KBM-7 (cell line): ENCODE results near the gene SATB1.

Source experiments
- DNase-seq: peaks from one replicate; pipeline ENCODE4 v3.0.0-alpha.2; 2015
- in situ Hi-C: fragments of 300-500 bp; cut with MboI; formaldehyde crosslinking; loops from 2 replicates; pipeline ENCODE4 v1.14.3; 2020; ENCODE audit warnings: low sequenced_read_pairs, low pct_unique_long_range_greater_than_20kb, mixed read lengths

SATB1 gene

DNA sequence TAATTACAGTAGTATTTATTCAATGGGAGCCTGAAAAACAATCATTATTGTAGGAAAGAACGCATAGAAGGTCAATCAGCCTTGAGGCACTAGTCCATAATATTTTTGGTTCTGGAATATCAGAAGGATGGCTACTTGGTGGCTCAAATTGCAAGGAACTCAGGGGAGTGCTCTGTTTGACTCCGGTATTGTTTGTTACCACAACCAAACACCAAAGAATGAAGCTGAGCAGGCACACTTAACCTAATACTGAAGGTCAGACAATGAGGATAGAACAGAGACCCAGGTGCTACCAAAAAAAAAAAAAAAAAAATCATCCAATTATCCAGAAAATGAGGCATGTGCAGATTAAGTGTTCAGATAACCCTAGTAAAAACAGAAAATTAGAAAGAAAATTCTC is 11.1 kb upstream of the SATB1 start:
- in situ Hi-C loops, result loop anchor here (25.0 kb wide), 1 partner anchor 326 kb away; no protein-coding TSS in a partner anchor
- DNase-seq, result no peak

GRCh38 chr3:18434711-18435110 is 9.6 kb upstream of the SATB1 start:
- in situ Hi-C loops, result loop anchor here (25.0 kb wide), 1 partner anchor 328 kb away; no protein-coding TSS in a partner anchor
- DNase-seq, result no peak

- DNase-seq, result no peak
- in situ Hi-C loops, result loop anchor here (25.0 kb wide), 1 partner anchor 330 kb away; no protein-coding TSS in a partner anchor
Observed at GRCh38 chr3:18432752-18433151, 7.6 kb upstream of the SATB1 start.

GRCh38 chr3:18431266-18431665 is 6.1 kb upstream of the SATB1 start:
- in situ Hi-C loops, result loop anchor here (25.0 kb wide), 1 partner anchor 331 kb away; no protein-coding TSS in a partner anchor
- DNase-seq, result no peak

GRCh38 chr3:18428991-18429745 is 4.0 kb upstream of the SATB1 start:
- in situ Hi-C loops, result loop anchor here (25.0 kb wide), 1 partner anchor 333 kb away; no protein-coding TSS in a partner anchor
- DNase-seq, result no peak

GRCh38 chr3:18428036-18428435 is 2.9 kb upstream of the SATB1 start:
- DNase-seq, result no peak
- in situ Hi-C loops, result loop anchor here (25.0 kb wide), 1 partner anchor 334 kb away; no protein-coding TSS in a partner anchor

- no peak for DNase-seq
- in situ Hi-C loops, result loop anchor here (25.0 kb wide), 1 partner anchor 336 kb away; no protein-coding TSS in a partner anchor
Observed at GRCh38 chr3:18426597-18427193, 1.6 kb upstream of the SATB1 start.

DNA sequence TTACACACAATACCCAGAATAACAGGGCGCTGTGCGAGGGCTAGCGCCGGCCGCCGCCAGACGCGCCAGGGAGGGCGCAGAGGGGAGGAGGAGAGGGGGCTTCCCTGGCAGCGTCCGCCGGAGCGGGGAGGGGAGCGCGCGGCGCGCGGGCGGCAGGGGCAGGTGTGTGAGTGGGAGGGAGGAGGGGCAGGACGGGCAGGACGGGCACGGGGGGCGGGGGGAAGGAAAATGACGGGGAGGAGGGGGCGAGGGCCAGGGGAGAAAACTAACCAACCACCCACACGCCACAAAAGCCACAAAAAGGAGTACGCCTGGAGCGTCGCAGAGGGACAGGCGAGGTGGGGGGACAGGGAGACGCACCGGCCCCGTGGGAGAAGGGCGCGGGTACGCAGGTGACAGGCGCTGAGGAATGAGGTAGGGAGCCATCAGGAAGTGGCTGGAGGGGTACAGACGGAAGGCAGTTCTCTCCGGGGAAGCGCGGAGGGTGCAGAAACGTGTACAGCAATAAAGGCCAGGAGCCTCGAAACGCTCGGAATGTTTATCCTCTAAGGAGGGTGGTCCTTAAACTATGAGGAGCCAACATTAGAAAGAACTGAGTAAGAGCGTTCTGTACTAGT is 610 bp upstream of the SATB1 start:
- DNase-seq, result peak; percentile 86
- in situ Hi-C loops, result loop anchor here (25.0 kb wide), 1 partner anchor 337 kb away; no protein-coding TSS in a partner anchor

- in situ Hi-C loops, result no loop called here
- DNase-seq, result no peak
Observed at GRCh38 chr3:18424213-18424728, 868 bp downstream of the SATB1 start.

- peak; percentile 62 for DNase-seq
- in situ Hi-C loops, result no loop called here
Observed at GRCh38 chr3:18423401-18424212, 1.5 kb downstream of the SATB1 start.

DNA sequence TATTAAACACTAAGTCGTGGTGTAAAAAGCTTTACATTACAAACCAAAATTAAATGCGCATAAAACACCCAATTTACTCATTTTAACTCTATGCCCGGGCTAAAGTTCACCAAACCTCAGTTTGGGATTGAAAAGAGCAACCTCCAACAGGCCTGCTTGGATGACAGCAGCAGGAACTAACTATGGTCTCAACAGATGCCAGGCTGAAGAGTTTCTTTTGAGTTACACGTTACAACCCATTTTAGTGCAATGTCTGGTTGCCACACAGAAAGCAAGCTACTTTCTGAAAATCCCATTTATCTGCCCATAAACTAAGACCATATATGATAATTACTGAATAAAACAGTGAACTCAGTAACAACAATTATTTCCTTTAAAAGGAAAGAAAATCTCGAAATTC is 2.2 kb downstream of the SATB1 start:
- no peak for DNase-seq
- in situ Hi-C loops, result no loop called here

DNA sequence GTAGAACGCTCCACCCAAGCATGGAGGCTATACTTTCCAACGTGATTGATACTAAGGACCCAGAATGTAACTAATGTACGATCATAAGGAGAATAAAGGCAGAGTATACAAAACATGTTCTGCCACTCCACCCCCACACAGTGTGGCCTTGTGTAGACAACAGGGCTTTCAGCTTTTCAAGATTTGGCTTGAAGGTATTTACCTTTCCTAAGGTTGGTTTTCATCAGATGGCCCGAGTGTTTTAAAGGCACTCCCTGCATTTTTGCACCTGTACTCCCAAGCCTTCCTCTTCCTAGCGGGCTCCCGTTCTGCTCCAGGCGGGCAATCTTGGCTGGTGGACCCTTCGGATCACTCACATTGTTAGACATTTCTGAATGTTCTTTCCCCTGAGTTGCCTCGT is 4.6 kb downstream of the SATB1 start:
- DNase-seq, result no peak
- in situ Hi-C loops, result no loop called here

DNA sequence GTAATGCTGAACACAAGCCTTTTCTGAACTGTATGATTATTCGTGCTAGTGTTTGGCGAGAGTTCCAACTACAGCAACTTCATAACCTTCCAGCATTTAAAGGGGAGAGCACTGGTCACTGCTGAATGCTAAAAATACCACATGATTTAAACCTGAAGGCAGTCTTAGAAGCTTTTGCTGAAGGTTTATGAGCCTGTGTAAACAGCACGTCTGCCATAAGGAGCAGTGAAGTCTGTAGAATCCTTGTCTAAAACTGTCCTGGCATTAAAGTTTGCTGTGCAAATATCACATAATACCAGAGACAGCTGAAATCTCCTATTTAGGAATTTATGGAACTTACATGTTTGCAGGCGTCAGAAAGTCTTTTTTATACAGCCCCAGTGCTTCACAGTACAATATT is 5.9 kb downstream of the SATB1 start:
- in situ Hi-C loops, result no loop called here
- DNase-seq, result no peak

DNA sequence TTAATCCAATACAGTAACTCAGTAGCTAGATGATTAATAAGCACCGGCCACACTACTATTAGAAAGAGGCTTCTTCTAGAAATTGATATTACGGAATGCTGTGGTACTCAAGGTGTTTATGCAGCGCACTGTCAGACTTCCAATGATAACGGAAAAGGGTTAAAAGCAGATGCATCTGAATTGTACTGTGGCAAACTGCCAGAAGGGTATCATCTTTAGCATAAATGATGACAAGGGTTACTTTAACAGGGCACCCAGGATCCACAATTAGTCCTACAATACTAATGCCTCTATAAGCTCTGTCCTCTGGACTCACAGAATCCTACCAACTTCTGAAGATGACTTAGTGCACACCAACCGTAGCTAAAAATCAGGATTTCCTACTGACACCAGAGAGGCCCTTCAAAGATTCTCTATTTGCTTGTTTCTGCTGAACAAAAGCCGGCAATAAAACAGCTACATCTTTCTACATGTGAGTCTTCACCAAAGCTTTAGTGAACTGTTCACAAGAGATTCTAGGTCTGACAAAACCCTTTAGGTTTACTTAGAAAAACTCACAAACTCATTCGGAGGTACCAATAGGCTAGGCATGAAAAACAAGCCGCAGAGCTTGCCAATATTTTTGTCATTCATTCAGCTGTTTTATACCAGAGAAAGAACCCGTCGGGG is 7.1 kb downstream of the SATB1 start:
- in situ Hi-C loops, result no loop called here
- no peak for DNase-seq

GRCh38 chr3:18416332-18416731 is 8.8 kb downstream of the SATB1 start:
- in situ Hi-C loops, result no loop called here
- DNase-seq, result no peak

DNA sequence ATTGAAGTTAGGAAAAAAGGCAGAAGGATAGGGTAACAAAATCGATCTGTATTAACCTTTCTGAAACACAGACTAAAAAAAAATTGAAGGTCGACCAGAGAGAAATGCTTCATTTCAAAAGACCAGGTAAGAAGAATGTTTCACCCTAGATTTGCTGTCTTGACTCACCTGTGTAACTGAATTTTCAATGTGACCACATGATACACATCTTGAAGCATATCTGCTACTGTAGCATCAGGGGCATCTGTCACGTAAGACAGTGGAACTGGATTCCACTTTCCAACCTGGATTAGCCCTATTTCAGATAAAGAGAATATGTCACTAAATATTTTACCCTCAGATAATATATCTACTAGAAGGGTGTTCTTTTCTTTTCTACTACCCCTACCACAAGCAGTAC is 9.3 kb downstream of the SATB1 start:
- no peak for DNase-seq
- in situ Hi-C loops, result no loop called here

GRCh38 chr3:18415167-18415566 is 10.0 kb downstream of the SATB1 start:
- in situ Hi-C loops, result no loop called here
- no peak for DNase-seq

DNA sequence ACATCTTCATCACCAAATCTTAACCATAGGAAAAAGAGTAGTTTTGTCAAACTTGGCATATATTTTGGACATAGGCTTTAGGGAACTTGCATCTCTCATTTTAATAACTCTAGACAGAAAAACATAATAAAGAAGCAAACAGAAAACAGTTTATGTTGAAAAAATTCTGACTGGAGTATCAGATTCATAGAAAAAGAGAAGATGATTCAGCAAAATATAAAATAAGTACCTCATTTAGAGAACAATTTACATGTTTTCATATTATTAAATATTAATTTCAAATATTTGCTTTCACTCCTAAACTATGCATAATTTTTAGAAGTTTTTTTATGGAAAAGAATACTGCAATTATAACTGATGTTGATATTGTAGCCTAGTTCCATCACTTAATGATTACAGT is 12.5 kb downstream of the SATB1 start:
- in situ Hi-C loops, result no loop called here
- DNase-seq, result no peak

- in situ Hi-C loops, result no loop called here
- DNase-seq, result no peak
Observed at GRCh38 chr3:18411541-18411940, 13.6 kb downstream of the SATB1 start.
